ENCODE results near the gene TUBA1A. TPM values are rescaled to one million over a fixed set of nuclear protein-coding genes. Genes with fewer than 3 reads are reported as not detected.
A peak's percentile ranks its signal among the peaks of the same experiment; 100 is the strongest.
"Not testable (repeated sequence)": the region's sequence is repeated elsewhere in the genome, so short reads cannot be mapped to it uniquely, and the experiment has no call there.

The TUBA1A gene
- total and polyA plus RNA-seq, 2 experiments from 2014 or later: 189 to 424 TPM

- not testable (repeated sequence) for H3K27me3 ChIP-seq (ENCODE audit: insufficient read depth); H3K9me3 Mint-ChIP-seq; H3K27ac Mint-ChIP-seq; H3K4me1 ChIP-seq (ENCODE audit: insufficient read depth); H3K36me3 ChIP-seq (ENCODE audit: insufficient read depth); H3K79me2 ChIP-seq (replicated peaks; ENCODE audit: insufficient read depth); DNase-seq (ENCODE audit: low spot score); H4K20me1 ChIP-seq (replicated peaks; ENCODE audit: insufficient read depth); H3K4me2 ChIP-seq; H3F3A ChIP-seq (replicated peaks; ENCODE audit: low read depth); H3K4me3 Mint-ChIP-seq; H3K4me3 ChIP-seq; H3K27ac ChIP-seq (ENCODE audit: low read depth); H3K27me3 Mint-ChIP-seq (ENCODE audit: insufficient read depth, low read depth, poor library complexity); H3K9me2 ChIP-seq (ENCODE audit: insufficient read depth); H2AFZ ChIP-seq; H3K36me3 Mint-ChIP-seq (ENCODE audit: low read depth); ATAC-seq
- H3K4me1 Mint-ChIP-seq: peaks cover 11% of the 10 kb centered on the region
Measured at GRCh38 chr12:49210703-49211102, 21.8 kb upstream of the TUBA1A start.

- Histone ChIP-seq H2AFZ (peak overlapping the region; percentile 56), H3K79me2 (replicated peaks; ENCODE audit: insufficient read depth) (no peaks in the 10 kb centered on the region), H4K20me1 (replicated peaks; ENCODE audit: insufficient read depth) (no peaks in the 10 kb centered on the region), H3F3A (replicated peaks; ENCODE audit: low read depth) (no peaks in the 10 kb centered on the region), H3K4me1 (ENCODE audit: insufficient read depth) (no peaks in the 10 kb centered on the region), H3K4me2 (no peak overlapping the region), H3K27ac (ENCODE audit: low read depth) (no peak overlapping the region), H3K9me2 (ENCODE audit: insufficient read depth) (no peaks in the 10 kb centered on the region), H3K4me3 (no peak overlapping the region), H3K36me3 (ENCODE audit: insufficient read depth) (no peaks in the 10 kb centered on the region), H3K27me3 (ENCODE audit: insufficient read depth) (no peaks in the 10 kb centered on the region)
- DNase-seq (ENCODE audit: low spot score) (no peak), ATAC-seq (no peak)
- no peak overlapping the region for H3K27ac Mint-ChIP-seq
- H3K4me1 Mint-ChIP-seq: 0 out of 3 replicates have a peak, but pooled peaks cover 2% of the 10 kb centered on the region
- no peak overlapping the region for H3K4me3 Mint-ChIP-seq
- H3K36me3 Mint-ChIP-seq (ENCODE audit: low read depth): no peaks in the 10 kb centered on the region
- H3K9me3 Mint-ChIP-seq: no peaks in the 10 kb centered on the region
- H3K27me3 Mint-ChIP-seq (ENCODE audit: insufficient read depth, low read depth, poor library complexity): peaks cover 5% of the 10 kb centered on the region
- TF ChIP-seq ZNF462 (CRISPR knock-in tag; IDR thresholded peaks at IDR 0.05): no peak
- TF ChIP-seq REST (IDR thresholded peaks at IDR 0.05; ENCODE audit: unreplicated experiment): no peak
- TF ChIP-seq POLR2AphosphoS5 (IDR thresholded peaks at IDR 0.05; ENCODE audit: low read depth): no peak
- TF ChIP-seq STAT1 (IDR thresholded peaks at IDR 0.05; ENCODE audit: unreplicated experiment): no peak
- TF ChIP-seq ETS1 (IDR thresholded peaks at IDR 0.05): no peak
- TF ChIP-seq JUNB (IDR thresholded peaks at IDR 0.05; ENCODE audit: unreplicated experiment): no peak
- no peak for TF ChIP-seq EZH2phosphoT487 (IDR thresholded peaks at IDR 0.05; ENCODE audit: unreplicated experiment)
- no peak for TF ChIP-seq ZNF114 (CRISPR knock-in tag; IDR thresholded peaks at IDR 0.05)
- no peak for TF ChIP-seq CREB1 (CRISPR knock-in tag; IDR thresholded peaks at IDR 0.05; ENCODE audit: low read depth)
- no peak for TF ChIP-seq EZH2 (IDR thresholded peaks at IDR 0.05; ENCODE audit: low read depth, unreplicated experiment)
- no peak for TF ChIP-seq ZNF331 (CRISPR knock-in tag; IDR thresholded peaks at IDR 0.05; ENCODE audit: low read depth)
Measured at GRCh38 chr12:49208676-49209075, 19.8 kb upstream of the TUBA1A start.

Data from GM23338 (cell line).